Vagina (tissue), 2 donors: ENCODE measurements around the gene PDZD7.

Experiments used
- POLR2A ChIP-seq, 2 donors: fragments of 450-650 bp; IDR thresholded peaks; one replicate each; pipeline ENCODE4 v1.6.1; 2017; ENCODE audit warnings: antibody characterized with exemption in 2 of 2, mild to moderate bottlenecking in 2 of 2, moderate library complexity in 2 of 2
- TF ChIP-seq, protein P1 (sequence below), 3 experiments: fragments of 450-650 bp in 2 of 3; fragments of 200-600 bp in 1 of 3; sonication (generic) in 1 of 3; IDR thresholded peaks; one replicate each; pipeline ENCODE4 v1.5.1; 2017 to 2019; ENCODE audit warnings: antibody characterized with exemption in 3 of 3, mild to moderate bottlenecking in 2 of 3, moderate library complexity in 2 of 3

- TF ChIP-seq POLR2A (IDR thresholded peaks at IDR 0.05) = no peak
- TF ChIP-seq, protein P1, sequence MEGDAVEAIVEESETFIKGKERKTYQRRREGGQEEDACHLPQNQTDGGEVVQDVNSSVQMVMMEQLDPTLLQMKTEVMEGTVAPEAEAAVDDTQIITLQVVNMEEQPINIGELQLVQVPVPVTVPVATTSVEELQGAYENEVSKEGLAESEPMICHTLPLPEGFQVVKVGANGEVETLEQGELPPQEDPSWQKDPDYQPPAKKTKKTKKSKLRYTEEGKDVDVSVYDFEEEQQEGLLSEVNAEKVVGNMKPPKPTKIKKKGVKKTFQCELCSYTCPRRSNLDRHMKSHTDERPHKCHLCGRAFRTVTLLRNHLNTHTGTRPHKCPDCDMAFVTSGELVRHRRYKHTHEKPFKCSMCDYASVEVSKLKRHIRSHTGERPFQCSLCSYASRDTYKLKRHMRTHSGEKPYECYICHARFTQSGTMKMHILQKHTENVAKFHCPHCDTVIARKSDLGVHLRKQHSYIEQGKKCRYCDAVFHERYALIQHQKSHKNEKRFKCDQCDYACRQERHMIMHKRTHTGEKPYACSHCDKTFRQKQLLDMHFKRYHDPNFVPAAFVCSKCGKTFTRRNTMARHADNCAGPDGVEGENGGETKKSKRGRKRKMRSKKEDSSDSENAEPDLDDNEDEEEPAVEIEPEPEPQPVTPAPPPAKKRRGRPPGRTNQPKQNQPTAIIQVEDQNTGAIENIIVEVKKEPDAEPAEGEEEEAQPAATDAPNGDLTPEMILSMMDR (IDR thresholded peaks at IDR 0.05) = no peak
Measured at GRCh38 chr10:100983868-100984671, 46.9 kb downstream of the PDZD7 start.
